ENCODE measurements around the gene DAB2IP.

Gene DAB2IP

GRCh38 chr9:121720311-121721057 is 69.0 kb downstream of the DAB2IP start:
- DNase-seq = no peak

- no peak for DNase-seq
These were observed 69.6 kb downstream of the DAB2IP start for GRCh38 chr9:121721058-121721350.

GRCh38 chr9:121721770-121722169 is 70.3 kb downstream of the DAB2IP start:
- no peak for DNase-seq

GRCh38 chr9:121725008-121725775 is 73.8 kb downstream of the DAB2IP start:
- peak in 49 of 56 donors; percentile 20 to 89 (median 62) for DNase-seq

GRCh38 chr9:121727295-121728020 is 76.0 kb downstream of the DAB2IP start:
- peak in 4 of 56 donors; percentile 13 to 56 (median 25) for DNase-seq

GRCh38 chr9:121728916-121729315 is 77.5 kb downstream of the DAB2IP start:
- DNase-seq = no peak

GRCh38 chr9:121729769-121730562 is 78.5 kb downstream of the DAB2IP start:
- peak in 4 of 56 donors; percentile 24 to 35 (median 32) for DNase-seq

- no peak for DNase-seq
These were observed 79.7 kb downstream of the DAB2IP start for GRCh38 chr9:121731090-121731489.

GRCh38 chr9:121731919-121732318 is 80.5 kb downstream of the DAB2IP start:
- DNase-seq = no peak

GRCh38 chr9:121732389-121732788 is 81.0 kb downstream of the DAB2IP start:
- no peak for DNase-seq

GRCh38 chr9:121732886-121733285 is 81.5 kb downstream of the DAB2IP start:
- no peak for DNase-seq

GRCh38 chr9:121734465-121734864 is 83.0 kb downstream of the DAB2IP start:
- DNase-seq = no peak

- DNase-seq = no peak
These were observed 83.8 kb downstream of the DAB2IP start for GRCh38 chr9:121735065-121735792.

- peak in 1 of 56 donors; percentile 20 for DNase-seq
These were observed 84.6 kb downstream of the DAB2IP start for GRCh38 chr9:121735793-121736770.

GRCh38 chr9:121736934-121737462 is 85.6 kb downstream of the DAB2IP start:
- DNase-seq = no peak

- DNase-seq = no peak
These were observed 86.1 kb downstream of the DAB2IP start for GRCh38 chr9:121737481-121737931.

GRCh38 chr9:121738411-121738810 is 87.0 kb downstream of the DAB2IP start:
- DNase-seq = no peak

- no peak for DNase-seq
These were observed 87.5 kb downstream of the DAB2IP start for GRCh38 chr9:121738968-121739367.

GRCh38 chr9:121739971-121740370 is 88.5 kb downstream of the DAB2IP start:
- no peak for DNase-seq
